Gastroesophageal sphincter (tissue), 4 donors: ENCODE measurements around the gene DEAF1. TPM values are rescaled to one million over a fixed set of nuclear protein-coding genes. Genes with fewer than 3 reads are reported as not detected.

Experiments used
- ATAC-seq: fragments of 150-250 bp; one replicate; pipeline ENCODE4 v1.9.1; 2016; ENCODE audit warnings: mild to moderate bottlenecking, moderate library complexity
- H3K27ac ChIP-seq, 4 donors: fragments of 200-600 bp; sonication (generic) in 3 of 4; 1 replicate in 3 of 4; 2 replicates in 1 of 4; pipeline ENCODE4 v1.5.1; 2016 to 2019
- H3K27me3 ChIP-seq: fragments of 200-600 bp; sonication (generic); one replicate; pipeline ENCODE4 v1.5.1; 2019
- H3K36me3 ChIP-seq, 2 donors: fragments of 200-600 bp; sonication (generic); one replicate each; pipeline ENCODE4 v1.5.1; 2019; ENCODE audit warnings: control low read depth in 1 of 2
- H3K4me1 ChIP-seq, 3 donors: fragments of 200-600 bp; sonication (generic); 1 replicate in 2 of 3; 2 replicates in 1 of 3; pipeline ENCODE4 v1.5.1; 2016 to 2019; ENCODE audit warnings: control low read depth in 2 of 3
- H3K4me3 ChIP-seq, 2 donors: fragments of 200-600 bp; sonication (generic); one replicate each; pipeline ENCODE4 v1.5.1; 2019; ENCODE audit warnings: mild to moderate bottlenecking in 1 of 2, moderate library complexity in 1 of 2
- H3K9me3 ChIP-seq, 3 donors: fragments of 200-600 bp; sonication (generic); one replicate each; pipeline ENCODE4 v1.5.1; 2017 to 2019; ENCODE audit warnings: control low read depth in 2 of 3
- CTCF ChIP-seq, 4 experiments: fragments of 200-600 bp in 2 of 4; fragments of 450-650 bp in 2 of 4; sonication (generic) in 1 of 4; IDR thresholded peaks; one replicate each; pipeline ENCODE4 v1.5.1; 2017 to 2019; ENCODE audit warnings: antibody characterized with exemption in 4 of 4, mild to moderate bottlenecking in 2 of 4, moderate library complexity in 2 of 4
- EP300 ChIP-seq: sonication (generic); formaldehyde crosslinking; IDR thresholded peaks from one replicate; pipeline ENCODE4 v1.6.1; 2017; ENCODE audit warnings: antibody characterized with exemption, mild to moderate bottlenecking
- POLR2A ChIP-seq, 2 donors: fragments of 450-650 bp; IDR thresholded peaks; one replicate each; pipeline ENCODE4 v1.6.1; 2017; ENCODE audit warnings: antibody characterized with exemption in 2 of 2, mild to moderate bottlenecking in 2 of 2, moderate library complexity in 1 of 2
- POLR2AphosphoS5 ChIP-seq: sonication (generic); formaldehyde crosslinking; IDR thresholded peaks from one replicate; pipeline ENCODE4 v1.6.1; 2017; ENCODE audit warnings: antibody characterized with exemption
- WGBS, 2 donors: methylation state at CpG; one replicate each; pipeline ENCODE4 v1.1.5; 2018; ENCODE audit warnings: low coverage in 1 of 2; 5-methylcytosine and 5-hydroxymethylcytosine counted together
- total RNA-seq, 4 donors: library from RNA; depleted of rRNA; stranded (reverse); fragments of >200 nt; gene quantifications; one replicate each; pipeline ENCODE4 v1.1.0, GENCODE V29; 2016

Gene DEAF1
- total RNA-seq, 4 donors from 2014 or later, result 19.9 to 45.0 (median 35.0) TPM

- Histone ChIP-seq H3K36me3 (no peaks in the 10 kb centered on the region), H3K9me3 (no peaks in the 10 kb centered on the region), H3K27me3 (peaks cover 93% of the 10 kb centered on the region), H3K4me3 (no peak overlapping the region), H3K4me1 (peaks cover 0 to 53% (median 33%) of the 10 kb centered on the region in 3 donors), H3K27ac (peak overlapping the region in 3 of 4 donors; percentile 48 to 75 (median 69))
- no peak for TF ChIP-seq POLR2A (IDR thresholded peaks at IDR 0.05)
- TF ChIP-seq EP300, result no peak
- no peak for TF ChIP-seq POLR2AphosphoS5
- no peak for TF ChIP-seq CTCF (IDR thresholded peaks at IDR 0.05)
- 80% methylated on average over 3 of the region's 12 CpGs; no CpG with 5 or more reads in 1 of the 2 donors for WGBS, 2 donors
- no peak for ATAC-seq
Measured at GRCh38 chr11:727281-727701, 32.3 kb upstream of the DEAF1 start.

- peak overlapping the region in 3 of 4 donors; percentile 48 to 75 (median 69) for H3K27ac ChIP-seq
- TF ChIP-seq POLR2AphosphoS5 (no peak), CTCF (IDR thresholded peaks at IDR 0.05) (no peak), EP300 (no peak), POLR2A (IDR thresholded peaks at IDR 0.05) (no peak)
- H3K9me3 ChIP-seq, result no peaks in the 10 kb centered on the region
- WGBS, 2 donors, result 33 to 66% methylated on average over 2 to 3 of the region's 61 CpGs
- ATAC-seq, result no peak
- peaks cover 94% of the 10 kb centered on the region for H3K27me3 ChIP-seq
- H3K4me3 ChIP-seq, result peak overlapping the region in 1 of 2 donors; percentile 37
- no peaks in the 10 kb centered on the region for H3K36me3 ChIP-seq
- H3K4me1 ChIP-seq, result peaks cover 0 to 60% (median 35%) of the 10 kb centered on the region in 3 donors
Measured at GRCh38 chr11:726278-727220, 31.5 kb upstream of the DEAF1 start.

- no peaks in the 10 kb centered on the region for H3K36me3 ChIP-seq
- peak overlapping the region in 1 of 2 donors; percentile 37 for H3K4me3 ChIP-seq
- H3K4me1 ChIP-seq, result peaks cover 0 to 68% (median 42%) of the 10 kb centered on the region in 3 donors
- TF ChIP-seq POLR2AphosphoS5 (no peak), EP300 (no peak), POLR2A (IDR thresholded peaks at IDR 0.05) (no peak), CTCF (IDR thresholded peaks at IDR 0.05) (no peak)
- no peak for ATAC-seq
- peaks cover 94% of the 10 kb centered on the region for H3K27me3 ChIP-seq
- H3K27ac ChIP-seq, result peak overlapping the region in 1 of 4 donors; percentile 69
- no CpG with 5 or more reads among the region's 53 CpGs for WGBS, 2 donors
- H3K9me3 ChIP-seq, result no peaks in the 10 kb centered on the region
Measured at GRCh38 chr11:725624-726202, 30.7 kb upstream of the DEAF1 start.

GRCh38 chr11:724778-725386, 29.9 kb upstream of the DEAF1 start:
- Histone ChIP-seq H3K36me3 (no peaks in the 10 kb centered on the region), H3K27me3 (peaks cover 100% of the 10 kb centered on the region), H3K4me3 (no peak overlapping the region), H3K27ac (no peak overlapping the region), H3K9me3 (no peaks in the 10 kb centered on the region), H3K4me1 (peaks cover 0 to 74% (median 45%) of the 10 kb centered on the region in 3 donors)
- ATAC-seq, result no peak
- TF ChIP-seq POLR2AphosphoS5 (no peak), POLR2A (IDR thresholded peaks at IDR 0.05) (no peak), CTCF (IDR thresholded peaks at IDR 0.05) (no peak)
- WGBS, 2 donors, result 60 to 80% methylated on average over 1 to 2 of the region's 18 CpGs
